ENCODE data around the gene IL1R2. TPM values are rescaled to one million over a fixed set of nuclear protein-coding genes. Genes with fewer than 3 reads are reported as not detected.

Gene IL1R2
- total RNA-seq, 2 experiments from 2014 or later, result 0.53 TPM; not detected in 1

- Mint-ChIP-seq H3K4me1 (no peaks in the 10 kb centered on the region), H3K36me3 (no peaks in the 10 kb centered on the region), H3K27ac (no peak overlapping the region), H3K9me3 (peaks cover 5% of the 10 kb centered on the region), H3K4me3 (no peak overlapping the region), H3K27me3 (peaks cover 4% of the 10 kb centered on the region)
- DNase-seq (no peak), ATAC-seq (ENCODE audit: low read depth) (no peak)
- POLR2A ChIA-PET, result no interaction called here
These were observed 29.5 kb upstream of the IL1R2 start for GRCh38 chr2:101962309-101962708.

GRCh38 chr2:101963198-101963597 is 28.6 kb upstream of the IL1R2 start:
- no peak overlapping the region for H3K27ac Mint-ChIP-seq
- ATAC-seq (ENCODE audit: low read depth) (no peak), DNase-seq (no peak)
- peaks cover 3% of the 10 kb centered on the region for H3K9me3 Mint-ChIP-seq
- H3K4me3 Mint-ChIP-seq, result no peak overlapping the region
- H3K4me1 Mint-ChIP-seq, result no peaks in the 10 kb centered on the region
- no peaks in the 10 kb centered on the region for H3K36me3 Mint-ChIP-seq
- POLR2A ChIA-PET, result no interaction called here
- peaks cover 5% of the 10 kb centered on the region for H3K27me3 Mint-ChIP-seq

- Mint-ChIP-seq H3K27ac (no peak overlapping the region), H3K9me3 (peaks cover 21% of the 10 kb centered on the region), H3K4me3 (no peak overlapping the region), H3K36me3 (peaks cover 8% of the 10 kb centered on the region), H3K27me3 (peaks cover 12% of the 10 kb centered on the region), H3K4me1 (peaks cover 4% of the 10 kb centered on the region)
- ATAC-seq (ENCODE audit: low read depth) (no peak), DNase-seq (no peak)
- POLR2A ChIA-PET, result no interaction called here
These were observed 23.8 kb upstream of the IL1R2 start for GRCh38 chr2:101967826-101968513.

GRCh38 chr2:101969723-101970122 is 22.0 kb upstream of the IL1R2 start:
- DNase-seq, result no peak
- POLR2A ChIA-PET, result no interaction called here
- peaks cover 25% of the 10 kb centered on the region for H3K9me3 Mint-ChIP-seq
- peaks cover 8% of the 10 kb centered on the region for H3K27me3 Mint-ChIP-seq
- peaks cover 8% of the 10 kb centered on the region for H3K36me3 Mint-ChIP-seq
- peaks cover 14% of the 10 kb centered on the region for H3K4me1 Mint-ChIP-seq
- H3K27ac Mint-ChIP-seq, result no peak overlapping the region
- H3K4me3 Mint-ChIP-seq, result no peak overlapping the region
- ATAC-seq (ENCODE audit: low read depth), result no peak

- peaks cover 25% of the 10 kb centered on the region for H3K9me3 Mint-ChIP-seq
- H3K4me3 Mint-ChIP-seq, result no peak overlapping the region
- H3K27ac Mint-ChIP-seq, result no peak overlapping the region
- H3K27me3 Mint-ChIP-seq, result peaks cover 8% of the 10 kb centered on the region
- POLR2A ChIA-PET, result no interaction called here
- ATAC-seq (ENCODE audit: low read depth), result no peak
- peaks cover 14% of the 10 kb centered on the region for H3K4me1 Mint-ChIP-seq
- DNase-seq, result no peak
- H3K36me3 Mint-ChIP-seq, result peaks cover 8% of the 10 kb centered on the region
These were observed 20.9 kb upstream of the IL1R2 start for GRCh38 chr2:101970901-101971300.

GRCh38 chr2:101971836-101972235 is 19.9 kb upstream of the IL1R2 start:
- POLR2A ChIA-PET, result no interaction called here
- Mint-ChIP-seq H3K27me3 (peaks cover 12% of the 10 kb centered on the region), H3K27ac (no peak overlapping the region), H3K4me3 (no peak overlapping the region), H3K4me1 (peaks cover 14% of the 10 kb centered on the region), H3K9me3 (peaks cover 25% of the 10 kb centered on the region), H3K36me3 (peaks cover 8% of the 10 kb centered on the region)
- DNase-seq (no peak), ATAC-seq (ENCODE audit: low read depth) (no peak)

GRCh38 chr2:101972621-101973434 is 18.9 kb upstream of the IL1R2 start:
- Mint-ChIP-seq H3K36me3 (peaks cover 8% of the 10 kb centered on the region), H3K9me3 (peaks cover 25% of the 10 kb centered on the region), H3K27ac (no peak overlapping the region), H3K4me3 (no peak overlapping the region), H3K27me3 (peaks cover 12% of the 10 kb centered on the region), H3K4me1 (peaks cover 14% of the 10 kb centered on the region)
- DNase-seq, result no peak
- POLR2A ChIA-PET, result no interaction called here
- ATAC-seq (ENCODE audit: low read depth), result no peak

- peaks cover 25% of the 10 kb centered on the region for H3K9me3 Mint-ChIP-seq
- DNase-seq (no peak), ATAC-seq (ENCODE audit: low read depth) (no peak)
- POLR2A ChIA-PET, result no interaction called here
- no peak overlapping the region for H3K4me3 Mint-ChIP-seq
- peaks cover 14% of the 10 kb centered on the region for H3K4me1 Mint-ChIP-seq
- H3K36me3 Mint-ChIP-seq, result peaks cover 8% of the 10 kb centered on the region
- H3K27me3 Mint-ChIP-seq, result peaks cover 10% of the 10 kb centered on the region
- no peak overlapping the region for H3K27ac Mint-ChIP-seq
These were observed 17.1 kb upstream of the IL1R2 start for GRCh38 chr2:101974663-101975062.

- Mint-ChIP-seq H3K27ac (no peak overlapping the region), H3K9me3 (peaks cover 22% of the 10 kb centered on the region), H3K36me3 (peaks cover 7% of the 10 kb centered on the region), H3K4me1 (peaks cover 14% of the 10 kb centered on the region), H3K4me3 (no peak overlapping the region), H3K27me3 (peaks cover 9% of the 10 kb centered on the region)
- POLR2A ChIA-PET, result interaction anchor here (0.5 kb wide), 1 partner anchor 58 kb away, joined by 3 read pairs; no protein-coding TSS in a partner anchor
- ATAC-seq (ENCODE audit: low read depth), result no peak
- DNase-seq, result no peak
These were observed 16.4 kb upstream of the IL1R2 start for GRCh38 chr2:101975171-101975870.

GRCh38 chr2:101976891-101977290 is 14.9 kb upstream of the IL1R2 start:
- Mint-ChIP-seq H3K27me3 (peaks cover 7% of the 10 kb centered on the region), H3K27ac (no peak overlapping the region), H3K36me3 (peaks cover under 1% of the 10 kb centered on the region), H3K4me1 (peaks cover 19% of the 10 kb centered on the region), H3K4me3 (no peak overlapping the region), H3K9me3 (peaks cover 14% of the 10 kb centered on the region)
- DNase-seq (no peak), ATAC-seq (ENCODE audit: low read depth) (no peak)
- POLR2A ChIA-PET, result no interaction called here

GRCh38 chr2:101980368-101980767 is 11.4 kb upstream of the IL1R2 start:
- H3K4me3 Mint-ChIP-seq, result no peak overlapping the region
- peaks cover 7% of the 10 kb centered on the region for H3K4me1 Mint-ChIP-seq
- H3K9me3 Mint-ChIP-seq, result no peaks in the 10 kb centered on the region
- DNase-seq (no peak), ATAC-seq (ENCODE audit: low read depth) (no peak)
- POLR2A ChIA-PET, result no interaction called here
- H3K27me3 Mint-ChIP-seq, result peaks cover 7% of the 10 kb centered on the region
- no peaks in the 10 kb centered on the region for H3K36me3 Mint-ChIP-seq
- H3K27ac Mint-ChIP-seq, result no peak overlapping the region

GRCh38 chr2:101981066-101981465 is 10.7 kb upstream of the IL1R2 start:
- no peaks in the 10 kb centered on the region for H3K36me3 Mint-ChIP-seq
- H3K27me3 Mint-ChIP-seq, result peaks cover 9% of the 10 kb centered on the region
- no peak overlapping the region for H3K4me3 Mint-ChIP-seq
- H3K27ac Mint-ChIP-seq, result no peak overlapping the region
- peaks cover 7% of the 10 kb centered on the region for H3K4me1 Mint-ChIP-seq
- peak; percentile 32 for ATAC-seq (ENCODE audit: low read depth)
- H3K9me3 Mint-ChIP-seq, result no peaks in the 10 kb centered on the region
- no peak for DNase-seq
- POLR2A ChIA-PET, result no interaction called here

- peaks cover 9% of the 10 kb centered on the region for H3K27me3 Mint-ChIP-seq
- POLR2A ChIA-PET, result no interaction called here
- DNase-seq (no peak), ATAC-seq (ENCODE audit: low read depth) (peak; percentile 86)
- no peak overlapping the region for H3K4me3 Mint-ChIP-seq
- H3K36me3 Mint-ChIP-seq, result no peaks in the 10 kb centered on the region
- H3K4me1 Mint-ChIP-seq, result peaks cover 12% of the 10 kb centered on the region
- no peaks in the 10 kb centered on the region for H3K9me3 Mint-ChIP-seq
- no peak overlapping the region for H3K27ac Mint-ChIP-seq
These were observed 10.3 kb upstream of the IL1R2 start for GRCh38 chr2:101981504-101981903.

All from activated naive CD8-positive, alpha-beta T cell treated with anti-CD3 and anti-CD28 coated beads, Interleukin-2, amount 10 ng/mL, durations not matched to agents 7 days and 5 days (primary cell).